ENCODE results near the gene AFAP1L1.

DNA sequence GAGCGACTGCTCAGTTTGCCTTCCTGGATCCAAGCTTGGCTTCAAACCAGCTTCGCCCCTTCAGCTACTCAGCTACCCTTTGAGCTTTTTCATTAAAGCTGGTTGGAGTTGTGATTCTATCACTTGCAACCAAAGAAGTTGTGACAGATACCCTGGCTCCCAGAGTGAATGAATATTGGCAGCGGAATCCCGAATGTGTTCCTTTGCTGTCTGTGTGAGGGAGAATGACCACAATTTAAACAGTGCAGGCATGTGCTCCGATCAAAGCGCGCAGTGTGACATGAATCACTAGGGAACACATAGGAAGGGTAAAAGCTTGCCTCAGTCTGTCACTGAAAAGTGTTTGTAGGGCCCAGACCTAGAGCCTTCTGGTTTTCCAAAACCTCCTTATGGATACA lies 6.6 kb upstream of the AFAP1L1 start:
- TF ChIP-seq, protein P1, sequence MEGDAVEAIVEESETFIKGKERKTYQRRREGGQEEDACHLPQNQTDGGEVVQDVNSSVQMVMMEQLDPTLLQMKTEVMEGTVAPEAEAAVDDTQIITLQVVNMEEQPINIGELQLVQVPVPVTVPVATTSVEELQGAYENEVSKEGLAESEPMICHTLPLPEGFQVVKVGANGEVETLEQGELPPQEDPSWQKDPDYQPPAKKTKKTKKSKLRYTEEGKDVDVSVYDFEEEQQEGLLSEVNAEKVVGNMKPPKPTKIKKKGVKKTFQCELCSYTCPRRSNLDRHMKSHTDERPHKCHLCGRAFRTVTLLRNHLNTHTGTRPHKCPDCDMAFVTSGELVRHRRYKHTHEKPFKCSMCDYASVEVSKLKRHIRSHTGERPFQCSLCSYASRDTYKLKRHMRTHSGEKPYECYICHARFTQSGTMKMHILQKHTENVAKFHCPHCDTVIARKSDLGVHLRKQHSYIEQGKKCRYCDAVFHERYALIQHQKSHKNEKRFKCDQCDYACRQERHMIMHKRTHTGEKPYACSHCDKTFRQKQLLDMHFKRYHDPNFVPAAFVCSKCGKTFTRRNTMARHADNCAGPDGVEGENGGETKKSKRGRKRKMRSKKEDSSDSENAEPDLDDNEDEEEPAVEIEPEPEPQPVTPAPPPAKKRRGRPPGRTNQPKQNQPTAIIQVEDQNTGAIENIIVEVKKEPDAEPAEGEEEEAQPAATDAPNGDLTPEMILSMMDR (conservative IDR thresholded peaks at IDR 0.05 in 1 of 2, IDR thresholded peaks at IDR 0.05 in 1 of 2; ENCODE audit: extremely low read depth in 1 of 2, insufficient read depth in 1 of 2, low read depth in 1 of 2, low read length in 2 of 2) = no peak
- no peak for TF ChIP-seq EZH2 (IDR thresholded peaks at IDR 0.05; ENCODE audit: borderline replicate concordance, low read length)

Data from mammary epithelial cell (primary cell).